Activated CD4-positive, alpha-beta memory T cell treated with anti-CD3 and anti-CD28 coated beads for 36 hours (primary cell): ENCODE measurements around the gene PLEKHG5. TPM values are rescaled to one million over a fixed set of nuclear protein-coding genes. Genes with fewer than 3 reads are reported as not detected.

Experiments used
- microRNA-seq: library from miRNA; unstranded; fragments of <30 nt; microRNA quantifications from one replicate; pipeline ENCODE4 v1.2.0, GENCODE V29; 2022; ENCODE audit warnings: borderline number of aligned reads, borderline microRNAs expressed, borderline replicate concordance
- total RNA-seq, 2 experiments: library from RNA; stranded (reverse); gene quantifications; one replicate each; pipeline ENCODE4 v1.2.3, GENCODE V29; 2021

Gene PLEKHG5
- total RNA-seq, 2 experiments from 2014 or later, result 2.1 to 2.2 TPM

Small RNA genes within 50 kb of the gene (microRNA-seq; reads per million reads assigned to microRNA genes)
- not detected for gene MIR4252

Other genes starting within 250 kb of the PLEKHG5 start
- not detected for gene HES3, start 247.5 kb downstream of the PLEKHG5 start, total RNA-seq
- gene GPR153, start 230.6 kb downstream of the PLEKHG5 start, total RNA-seq, result under 1 TPM; 0.17 to 0.26 TPM
- 10 to 100 TPM; 93.8 to 94.6 TPM for gene ACOT7, start 97.9 kb downstream of the PLEKHG5 start, total RNA-seq
- under 1 TPM in 1 of 2 experiments, not detected in 1; 0.07 TPM for gene HES2, start 71.7 kb downstream of the PLEKHG5 start, total RNA-seq
- 1 to 10 TPM in 1 of 2 experiments, under 1 TPM in 1; 0.83 to 1.5 TPM for gene ESPN, start 66.9 kb downstream of the PLEKHG5 start, total RNA-seq
- gene TNFRSF25, start 25.5 kb downstream of the PLEKHG5 start, total RNA-seq, result 10 to 100 TPM; 90.0 to 97.4 TPM
- gene NOL9, start 62.8 kb upstream of the PLEKHG5 start, total RNA-seq, result 10 to 100 TPM; 29.8 to 32.5 TPM
- gene TAS1R1, start 63.6 kb upstream of the PLEKHG5 start, total RNA-seq, result not detected
- gene ZBTB48, start 88.3 kb upstream of the PLEKHG5 start, total RNA-seq, result 10 to 100 TPM; 24.6 to 28.1 TPM
- gene KLHL21, start 111.2 kb upstream of the PLEKHG5 start, total RNA-seq, result 10 to 100 TPM; 18.1 to 19.4 TPM
- gene PHF13, start 122.1 kb upstream of the PLEKHG5 start, total RNA-seq, result 10 to 100 TPM; 16.8 to 16.9 TPM
- gene THAP3, start 133.2 kb upstream of the PLEKHG5 start, total RNA-seq, result 10 to 100 TPM; 22.8 TPM
- 10 to 100 TPM; 35.5 to 38.3 TPM for gene DNAJC11, start 210.1 kb upstream of the PLEKHG5 start, total RNA-seq